ENCODE measurements around the gene BCAR1. TPM values are rescaled to one million over a fixed set of nuclear protein-coding genes. Genes with fewer than 3 reads are reported as not detected.

The BCAR1 gene
- total RNA-seq, 6 experiments from 2014 or later = 29.2 to 108 (median 51.2) TPM

DNA sequence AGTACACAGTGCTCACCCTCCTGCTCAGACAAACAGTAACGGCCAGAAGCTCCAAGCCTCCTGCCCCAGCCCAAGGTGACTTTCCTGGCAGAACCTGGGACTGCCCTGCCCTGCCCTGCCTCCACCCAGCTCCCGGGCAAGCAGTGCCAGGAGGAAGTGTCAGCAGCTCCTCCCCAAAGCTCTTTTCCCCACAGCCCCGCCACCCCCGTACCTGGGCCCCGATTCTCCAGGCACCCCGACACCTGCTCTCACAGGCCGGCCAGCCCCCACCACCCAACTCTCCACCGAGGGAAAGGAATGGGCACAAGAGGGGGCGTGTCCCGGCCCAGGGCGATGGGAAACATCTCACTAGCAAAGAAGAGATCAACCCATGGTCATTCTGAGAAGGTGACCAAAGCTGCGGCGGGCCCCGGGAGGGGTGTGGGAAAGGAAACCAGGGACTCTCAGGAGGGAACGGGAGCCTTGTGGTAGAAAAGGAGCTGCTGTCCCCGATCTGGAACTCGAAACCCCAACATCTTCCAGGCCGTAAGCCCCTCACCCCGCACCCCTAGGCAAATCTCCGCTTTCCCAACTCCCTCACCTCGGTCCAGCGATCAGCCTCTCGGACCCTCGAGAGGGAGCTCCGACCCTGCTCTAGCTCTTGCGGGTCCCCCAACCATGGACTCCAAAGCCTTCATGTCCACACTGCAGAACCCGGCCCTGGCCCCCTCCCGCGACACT is 1.2 kb downstream of the BCAR1 start:
- intact Hi-C loops (cut with DNase I) = no loop called here

DNA sequence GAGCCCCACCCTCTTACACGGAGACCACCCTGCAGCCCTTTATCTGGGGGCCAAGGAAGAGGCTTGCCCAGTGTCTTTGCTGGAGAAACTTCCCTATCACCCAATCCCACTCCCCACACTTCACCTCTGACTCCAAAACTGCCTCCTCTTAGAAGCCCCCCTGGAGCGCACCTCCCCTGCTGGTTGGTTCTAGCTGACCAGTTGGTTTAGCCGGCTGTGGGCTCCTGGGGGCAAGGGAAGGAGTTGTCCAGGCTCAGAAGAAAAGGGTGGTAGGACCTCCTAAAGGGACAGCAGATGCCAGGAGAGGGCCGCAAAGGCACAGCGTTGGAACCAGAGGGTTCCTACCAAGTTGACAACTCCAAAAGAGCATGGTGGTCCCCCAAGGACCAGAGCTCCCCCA is 2.0 kb downstream of the BCAR1 start:
- ATAC-seq (no peak), DNase-seq (no peak)
- TF ChIP-seq, protein P1, sequence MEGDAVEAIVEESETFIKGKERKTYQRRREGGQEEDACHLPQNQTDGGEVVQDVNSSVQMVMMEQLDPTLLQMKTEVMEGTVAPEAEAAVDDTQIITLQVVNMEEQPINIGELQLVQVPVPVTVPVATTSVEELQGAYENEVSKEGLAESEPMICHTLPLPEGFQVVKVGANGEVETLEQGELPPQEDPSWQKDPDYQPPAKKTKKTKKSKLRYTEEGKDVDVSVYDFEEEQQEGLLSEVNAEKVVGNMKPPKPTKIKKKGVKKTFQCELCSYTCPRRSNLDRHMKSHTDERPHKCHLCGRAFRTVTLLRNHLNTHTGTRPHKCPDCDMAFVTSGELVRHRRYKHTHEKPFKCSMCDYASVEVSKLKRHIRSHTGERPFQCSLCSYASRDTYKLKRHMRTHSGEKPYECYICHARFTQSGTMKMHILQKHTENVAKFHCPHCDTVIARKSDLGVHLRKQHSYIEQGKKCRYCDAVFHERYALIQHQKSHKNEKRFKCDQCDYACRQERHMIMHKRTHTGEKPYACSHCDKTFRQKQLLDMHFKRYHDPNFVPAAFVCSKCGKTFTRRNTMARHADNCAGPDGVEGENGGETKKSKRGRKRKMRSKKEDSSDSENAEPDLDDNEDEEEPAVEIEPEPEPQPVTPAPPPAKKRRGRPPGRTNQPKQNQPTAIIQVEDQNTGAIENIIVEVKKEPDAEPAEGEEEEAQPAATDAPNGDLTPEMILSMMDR (IDR thresholded peaks at IDR 0.05) = no peak
- TF ChIP-seq POLR2A (IDR thresholded peaks at IDR 0.05) = no peak
- WGBS (ENCODE audit: insufficient coverage, low coverage, low lambda C conversion rate, missing lambda C conversion rate) = no CpG with 5 or more reads among the region's 5 CpGs
- H3K9me3 ChIP-seq = no peaks in the 10 kb centered on the region
- no peaks in the 10 kb centered on the region for H3K27me3 ChIP-seq
- peak overlapping the region; percentile 60 to 87 (median 75) for H3K27ac ChIP-seq
- no peaks in the 10 kb centered on the region for H3K36me3 ChIP-seq
- intact Hi-C loops (cut with DNase I) = no loop called here
- peak overlapping the region; percentile 81 to 89 (median 87) for H3K4me3 ChIP-seq
- peaks cover 0 to 61% (median 27%) of the 10 kb centered on the region in 4 donors for H3K4me1 ChIP-seq

More for the DNA sequence above, 1.2 kb downstream of the BCAR1 start:
- H3K4me1 ChIP-seq = peaks cover 0 to 53% (median 25%) of the 10 kb centered on the region in 4 donors
- DNase-seq = peak; percentile 74 to 80 (median 78)
- TF ChIP-seq, protein P1 (IDR thresholded peaks at IDR 0.05) = no peak
- peak overlapping the region; percentile 60 to 87 (median 75) for H3K27ac ChIP-seq
- peak; percentile 28 to 51 (median 34) for ATAC-seq
- no peaks in the 10 kb centered on the region for H3K27me3 ChIP-seq
- no peaks in the 10 kb centered on the region for H3K36me3 ChIP-seq
- no peaks in the 10 kb centered on the region for H3K9me3 ChIP-seq
- WGBS (ENCODE audit: insufficient coverage, low coverage, low lambda C conversion rate, missing lambda C conversion rate) = 0% methylated on average over 14 of the region's 29 CpGs
- H3K4me3 ChIP-seq = peak overlapping the region; percentile 81 to 89 (median 87)

DNA sequence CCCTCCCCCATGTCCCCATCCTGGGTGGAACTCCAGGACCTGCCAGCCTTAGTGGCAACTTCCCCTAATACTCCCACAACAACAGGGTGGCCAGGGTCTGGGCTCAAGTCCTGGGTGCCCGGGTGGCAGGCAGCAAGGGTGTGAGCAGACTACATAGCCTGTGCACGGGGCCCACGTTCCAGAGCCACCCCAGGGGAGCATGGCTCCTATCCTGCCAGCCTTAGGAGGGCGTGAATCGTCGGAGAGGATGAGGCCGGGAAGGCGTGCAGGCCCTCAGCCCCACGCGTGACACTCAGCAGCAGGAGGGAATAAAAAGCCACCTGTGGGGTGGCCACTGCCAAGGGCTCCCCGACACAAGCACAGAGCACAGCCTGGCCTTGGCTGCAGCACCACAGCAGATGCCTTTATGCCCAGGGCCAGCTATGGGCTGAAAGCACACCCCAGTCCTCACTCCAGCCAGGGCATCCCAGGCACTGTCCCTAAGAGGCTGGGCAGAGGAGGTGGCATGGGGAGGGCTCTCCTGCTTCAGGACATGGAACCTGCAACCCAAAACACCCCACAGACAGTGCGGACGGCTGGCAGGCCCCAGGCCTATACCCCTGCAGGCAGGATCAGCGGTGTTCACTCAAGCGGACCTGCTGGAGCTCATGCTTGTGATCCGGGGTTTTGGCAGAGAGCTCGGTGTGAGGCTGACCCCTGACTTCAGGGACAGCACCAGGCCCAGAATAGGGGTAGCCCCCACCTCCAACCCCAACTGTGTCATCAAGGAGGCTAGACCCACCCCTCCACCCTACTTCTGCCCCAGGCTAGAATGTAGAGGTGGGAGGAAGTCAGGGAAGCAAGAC is 2.7 kb downstream of the BCAR1 start:
- Histone ChIP-seq H3K27ac (peak overlapping the region; percentile 15 to 87 (median 75)), H3K9me3 (no peaks in the 10 kb centered on the region), H3K27me3 (no peaks in the 10 kb centered on the region), H3K4me1 (peaks cover 0 to 62% (median 27%) of the 10 kb centered on the region in 4 donors), H3K36me3 (no peaks in the 10 kb centered on the region), H3K4me3 (no peak overlapping the region)
- DNase-seq (no peak), ATAC-seq (no peak)
- intact Hi-C loops (cut with DNase I) = no loop called here
- WGBS (ENCODE audit: insufficient coverage, low coverage, low lambda C conversion rate, missing lambda C conversion rate) = 40% methylated on average over 1 of the region's 17 CpGs
- no peak for TF ChIP-seq POLR2A (IDR thresholded peaks at IDR 0.05)
- TF ChIP-seq, protein P1 (IDR thresholded peaks at IDR 0.05) = no peak

DNA sequence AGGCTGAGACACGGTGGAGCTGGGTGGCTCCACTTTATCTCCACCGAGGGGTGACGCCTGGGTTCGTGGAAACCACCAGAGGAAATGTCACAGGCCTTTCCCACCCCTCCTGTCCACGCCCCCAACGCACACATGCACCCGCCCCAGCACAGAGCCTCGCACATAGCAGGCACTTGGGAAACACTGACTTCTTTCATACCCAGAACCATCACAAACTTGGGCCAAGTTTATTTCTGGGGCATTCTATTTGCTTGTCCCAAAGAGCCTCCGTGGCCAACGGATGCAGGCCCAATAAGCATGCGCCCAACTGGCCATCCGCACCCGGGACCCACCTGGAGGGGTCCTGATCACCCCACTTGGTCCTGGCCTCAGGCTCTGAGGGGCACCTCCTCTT is 3.3 kb downstream of the BCAR1 start:
- ATAC-seq = no peak
- intact Hi-C loops (cut with DNase I) = no loop called here
- Histone ChIP-seq H3K27ac (peak overlapping the region in 2 of 3 donors; percentile 75 to 87), H3K4me3 (no peak overlapping the region), H3K4me1 (peaks cover 0 to 62% (median 26%) of the 10 kb centered on the region in 4 donors), H3K36me3 (no peaks in the 10 kb centered on the region), H3K27me3 (no peaks in the 10 kb centered on the region), H3K9me3 (no peaks in the 10 kb centered on the region)
- DNase-seq = no peak
- TF ChIP-seq, protein P1 (IDR thresholded peaks at IDR 0.05) = no peak
- no peak for TF ChIP-seq POLR2A (IDR thresholded peaks at IDR 0.05)
- 37% methylated on average over 3 of the region's 13 CpGs for WGBS (ENCODE audit: insufficient coverage, low coverage, low lambda C conversion rate, missing lambda C conversion rate)
